Thymus (tissue), 11 donors: ENCODE measurements around the gene DDAH2. TPM values are rescaled to one million over a fixed set of nuclear protein-coding genes. Genes with fewer than 3 reads are reported as not detected.
"Not testable (repeated sequence)": the region's sequence is repeated elsewhere in the genome, so short reads cannot be mapped to it uniquely, and the experiment has no call there.

ENCODE experiments used
- DNase-seq, 9 donors: peaks; one replicate each; pipeline ENCODE4 v3.0.0-alpha.2; 2013; ENCODE audit warnings: low spot score in 9 of 9, low read depth in 6 of 9, missing footprints in 1 of 9
- H3K27ac ChIP-seq, 2 donors: one replicate each; pipeline ENCODE4 v1.5.1; 2013; ENCODE audit warnings: control low read depth in 1 of 2, low read depth in 1 of 2, low read length in 1 of 2, mild to moderate bottlenecking in 1 of 2, moderate library complexity in 1 of 2
- H3K27me3 ChIP-seq, 2 donors: one replicate each; pipeline ENCODE4 v1.5.1; 2013; ENCODE audit warnings: low read length in 1 of 2; ENCODE audit not compliant: control insufficient read depth in 2 of 2, insufficient read depth in 1 of 2
- H3K36me3 ChIP-seq, 2 donors: one replicate each; pipeline ENCODE4 v1.5.1; 2013; ENCODE audit warnings: low read length in 1 of 2, mild to moderate bottlenecking in 1 of 2, moderate library complexity in 1 of 2; ENCODE audit not compliant: control insufficient read depth in 2 of 2, insufficient read depth in 2 of 2
- H3K4me1 ChIP-seq, 2 donors: one replicate each; pipeline ENCODE4 v1.5.1; 2013; ENCODE audit warnings: low read length in 2 of 2; ENCODE audit not compliant: control insufficient read depth in 2 of 2, insufficient read depth in 2 of 2
- H3K4me3 ChIP-seq, 2 donors: one replicate each; pipeline ENCODE4 v1.5.1; 2013; ENCODE audit warnings: low read length in 2 of 2, control low read depth in 1 of 2, mild to moderate bottlenecking in 1 of 2
- H3K9me3 ChIP-seq, 2 donors: one replicate each; pipeline ENCODE4 v1.5.1; 2013; ENCODE audit warnings: low read length in 1 of 2, mild to moderate bottlenecking in 1 of 2; ENCODE audit not compliant: control insufficient read depth in 2 of 2, insufficient read depth in 1 of 2
- WGBS: extraction: QIAGEN DNeasy Blood & Tissue Kit; methylation state at CpG from one replicate; pipeline ENCODE4 v1.1.7; 2013; 5-methylcytosine and 5-hydroxymethylcytosine counted together
- polyA plus RNA-seq: library from polyadenylated mRNA; stranded (reverse); fragments of 200-250 nt; gene quantifications from one replicate; pipeline ENCODE4 v1.2.3, GENCODE V29; 2013
- total RNA-seq: library from RNA; stranded (reverse); fragments of 120-200 nt; gene quantifications from one replicate; pipeline ENCODE4 v1.2.4, GENCODE V29; 2013
- donor health status: healthy.

The DDAH2 gene
- total and polyA plus RNA-seq, 2 donors, result 49.6 to 105 TPM

GRCh38 chr6:31713465-31713864, 15.6 kb downstream of the DDAH2 start:
- Histone ChIP-seq H3K9me3 (no peaks in the 10 kb centered on the region), H3K4me1 (peaks cover 8 to 48% of the 10 kb centered on the region in 2 donors), H3K27me3 (no peaks in the 10 kb centered on the region), H3K36me3 (no peaks in the 10 kb centered on the region), H3K27ac (peak overlapping the region; percentile 50 to 78), H3K4me3 (no peak overlapping the region)
- no peak for DNase-seq
- 92% methylated on average over 4 of the region's 4 CpGs for WGBS

- Histone ChIP-seq H3K36me3 (no peaks in the 10 kb centered on the region), H3K4me3 (no peak overlapping the region), H3K27ac (no peak overlapping the region), H3K9me3 (no peaks in the 10 kb centered on the region), H3K27me3 (no peaks in the 10 kb centered on the region), H3K4me1 (peaks cover 8 to 48% of the 10 kb centered on the region in 2 donors)
- 85% methylated on average over 8 of the region's 8 CpGs for WGBS
- DNase-seq, result peak in 1 of 9 donors; percentile 46
These were observed 16.8 kb downstream of the DDAH2 start for GRCh38 chr6:31712296-31712695.

GRCh38 chr6:31711233-31711632, 17.9 kb downstream of the DDAH2 start:
- DNase-seq, result no peak
- WGBS, result 56% methylated on average over 8 of the region's 8 CpGs
- no peak overlapping the region for H3K27ac ChIP-seq

GRCh38 chr6:31710523-31711219, 18.4 kb downstream of the DDAH2 start:
- Histone ChIP-seq H3K9me3 (no peaks in the 10 kb centered on the region), H3K27ac (no peak overlapping the region), H3K27me3 (no peaks in the 10 kb centered on the region), H3K4me1 (peaks cover 8 to 47% of the 10 kb centered on the region in 2 donors), H3K4me3 (no peak overlapping the region), H3K36me3 (no peaks in the 10 kb centered on the region)
- DNase-seq, result no peak
- 71% methylated on average over 5 of the region's 5 CpGs for WGBS

More at GRCh38 chr6:31711233-31711632, 17.9 kb downstream of the DDAH2 start:
- Histone ChIP-seq H3K36me3 (no peaks in the 10 kb centered on the region), H3K4me3 (no peak overlapping the region), H3K27me3 (no peaks in the 10 kb centered on the region), H3K9me3 (no peaks in the 10 kb centered on the region), H3K4me1 (peaks cover 8 to 48% of the 10 kb centered on the region in 2 donors)

- not testable (repeated sequence) for H3K36me3 ChIP-seq, H3K9me3 ChIP-seq, H3K4me3 ChIP-seq, H3K27me3 ChIP-seq, DNase-seq, H3K27ac ChIP-seq
- 95% methylated on average over 11 of the region's 11 CpGs for WGBS
- H3K4me1 ChIP-seq, result peaks cover 6 to 33% of the 10 kb centered on the region in 2 donors
These were observed 19.9 kb downstream of the DDAH2 start for GRCh38 chr6:31709157-31709556.

- no peaks in the 10 kb centered on the region for H3K27me3 ChIP-seq
- WGBS, result 98% methylated on average over 3 of the region's 3 CpGs
- H3K4me3 ChIP-seq, result no peak overlapping the region
- peaks cover 5 to 32% of the 10 kb centered on the region in 2 donors for H3K4me1 ChIP-seq
- no peak overlapping the region for H3K27ac ChIP-seq
- DNase-seq, result no peak
- peaks cover 0 to 5% of the 10 kb centered on the region in 2 donors for H3K9me3 ChIP-seq
- no peaks in the 10 kb centered on the region for H3K36me3 ChIP-seq
These were observed 20.9 kb downstream of the DDAH2 start for GRCh38 chr6:31708224-31708623.

GRCh38 chr6:31707701-31708100, 21.4 kb downstream of the DDAH2 start:
- Histone ChIP-seq H3K4me3 (no peak overlapping the region), H3K27me3 (no peaks in the 10 kb centered on the region), H3K9me3 (peaks cover 0 to 5% of the 10 kb centered on the region in 2 donors), H3K4me1 (peaks cover 5 to 27% of the 10 kb centered on the region in 2 donors), H3K27ac (no peak overlapping the region), H3K36me3 (no peaks in the 10 kb centered on the region)
- 97% methylated on average over 10 of the region's 10 CpGs for WGBS
- no peak for DNase-seq

- DNase-seq, result no peak
- peaks cover under 1 to 1% of the 10 kb centered on the region in 2 donors for H3K36me3 ChIP-seq
- H3K4me1 ChIP-seq, result peaks cover 13 to 28% of the 10 kb centered on the region in 2 donors
- H3K27me3 ChIP-seq, result no peaks in the 10 kb centered on the region
- no peak within 1 kb of the TSS for H3K4me3 ChIP-seq
- H3K9me3 ChIP-seq, result peaks cover 0 to 5% of the 10 kb centered on the region in 2 donors
- WGBS, result 97% methylated on average over 3 of the region's 3 CpGs
- no peak within 1 kb of the TSS for H3K27ac ChIP-seq
These were observed 22.5 kb downstream of the DDAH2 start, which contains the start of gene LY6G6F for GRCh38 chr6:31706599-31706998. LY6G6F (plus strand) TSS chr6:31706866; CDS start chr6:31706907, 41 bp downstream.

- H3K9me3 ChIP-seq, result peaks cover 0 to 5% of the 10 kb centered on the region in 2 donors
- H3K27ac ChIP-seq, result no peak overlapping the region
- no peak for DNase-seq
- WGBS, result 95% methylated on average over 6 of the region's 6 CpGs
- no peak overlapping the region for H3K4me3 ChIP-seq
- H3K4me1 ChIP-seq, result peaks cover 15 to 26% of the 10 kb centered on the region in 2 donors
- peaks cover 6 to 7% of the 10 kb centered on the region in 2 donors for H3K36me3 ChIP-seq
- no peaks in the 10 kb centered on the region for H3K27me3 ChIP-seq
These were observed 23.2 kb downstream of the DDAH2 start for GRCh38 chr6:31705931-31706330.
